GM21515 (cell line): ENCODE results near the gene TRPV3.
"Not testable (repeated sequence)": the region's sequence is repeated elsewhere in the genome, so short reads cannot be mapped to it uniquely, and the experiment has no call there.

ENCODE experiments used
- ATAC-seq: cut with Tn5 transposase; IDR thresholded peaks from one replicate; pipeline ENCODE4 v1.9.1; 2021; ENCODE audit not compliant: unreplicated experiment

Gene TRPV3

GRCh38 chr17:3475812-3476610 is 81.6 kb downstream of the TRPV3 start, which contains the start of gene ASPA:
Gene ASPA (plus strand): TSS chr17:3475997. CDS start chr17:3476160, 163 bp downstream.
- no peak for ATAC-seq

- no peak for ATAC-seq
Measured at GRCh38 chr17:3475251-3475685, 82.3 kb downstream of the TRPV3 start.

- no peak for ATAC-seq
Measured at GRCh38 chr17:3474212-3474611, 83.4 kb downstream of the TRPV3 start.

- ATAC-seq: no peak
Measured at GRCh38 chr17:3472137-3472536, 85.5 kb downstream of the TRPV3 start.

- no peak for ATAC-seq
Measured at GRCh38 chr17:3471599-3471998, 86.0 kb downstream of the TRPV3 start, which contains the start of gene SPATA22. Gene SPATA22 (minus strand): TSS chr17:3471819. CDS start chr17:3469325, 2,494 bp downstream.

- no peak for ATAC-seq
Measured at GRCh38 chr17:3469529-3469928, 88.1 kb downstream of the TRPV3 start.

GRCh38 chr17:3466355-3466754 is 91.3 kb downstream of the TRPV3 start:
- not testable (repeated sequence) for ATAC-seq
